SKM-1 (cell line): Measurements from ENCODE around the gene NDUFB11.

ENCODE experiments used
- DNase-seq: peaks from one replicate; lab custom pipeline; 2025; ENCODE audit not compliant: unreplicated experiment; lab: John Stamatoyannopoulos, UW

NDUFB11 gene

DNA sequence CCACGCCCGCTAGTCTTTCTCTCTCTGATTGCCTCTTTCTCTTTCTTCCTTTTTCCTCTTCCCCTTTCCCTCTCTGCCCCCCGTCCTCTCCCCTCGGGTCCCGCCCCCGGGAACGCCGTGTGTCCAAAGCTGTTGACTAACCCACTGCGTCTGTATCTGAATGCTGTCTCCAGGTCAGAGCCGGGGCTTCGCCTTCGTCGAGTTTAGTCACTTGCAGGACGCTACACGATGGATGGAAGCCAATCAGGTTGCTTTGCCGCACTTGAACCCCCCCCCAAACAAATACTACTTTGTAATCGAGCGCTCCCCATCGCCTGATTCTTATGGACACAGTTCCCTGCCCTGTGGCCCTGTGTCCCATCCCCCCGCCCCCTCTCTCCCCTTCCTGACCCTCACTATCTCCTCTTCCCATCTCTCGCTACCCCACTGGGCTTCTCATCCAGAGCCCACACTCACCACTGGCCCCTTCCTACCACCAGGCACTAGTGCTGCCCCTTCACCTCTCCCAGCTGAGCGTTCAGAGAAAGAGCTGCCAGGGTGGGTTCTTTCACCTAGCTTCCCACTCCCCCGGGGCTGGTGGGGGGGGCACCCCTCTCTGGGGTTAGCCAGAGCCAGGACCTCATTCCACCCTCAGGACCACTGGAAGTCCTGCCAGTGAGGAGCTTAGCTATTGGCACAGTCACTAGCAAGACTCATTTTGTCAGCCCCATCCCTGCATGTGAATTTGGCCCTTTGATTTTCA, 30.5 kb upstream of the NDUFB11 start:
- DNase-seq, result no peak

DNA sequence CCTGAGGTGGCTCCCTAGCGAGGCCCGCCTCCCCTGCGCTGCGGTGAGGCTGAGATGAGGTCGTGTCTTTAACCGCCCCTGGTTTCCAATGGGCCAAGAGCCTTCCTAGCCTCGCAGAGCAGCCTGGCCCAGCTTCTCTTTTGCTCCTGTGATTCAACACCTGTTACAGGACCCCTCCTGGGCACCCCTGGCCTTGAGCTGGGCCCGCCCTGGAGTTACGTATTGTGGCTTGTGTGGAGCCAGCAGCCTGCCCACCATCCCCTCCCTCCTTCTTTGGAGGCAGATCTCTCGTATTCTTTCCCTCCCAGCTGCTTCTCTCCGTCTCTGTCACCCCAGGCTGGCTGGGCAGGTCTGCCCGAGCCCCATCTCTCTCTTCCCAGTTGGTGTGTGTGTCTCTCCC, 29.9 kb upstream of the NDUFB11 start:
- no peak for DNase-seq

DNA sequence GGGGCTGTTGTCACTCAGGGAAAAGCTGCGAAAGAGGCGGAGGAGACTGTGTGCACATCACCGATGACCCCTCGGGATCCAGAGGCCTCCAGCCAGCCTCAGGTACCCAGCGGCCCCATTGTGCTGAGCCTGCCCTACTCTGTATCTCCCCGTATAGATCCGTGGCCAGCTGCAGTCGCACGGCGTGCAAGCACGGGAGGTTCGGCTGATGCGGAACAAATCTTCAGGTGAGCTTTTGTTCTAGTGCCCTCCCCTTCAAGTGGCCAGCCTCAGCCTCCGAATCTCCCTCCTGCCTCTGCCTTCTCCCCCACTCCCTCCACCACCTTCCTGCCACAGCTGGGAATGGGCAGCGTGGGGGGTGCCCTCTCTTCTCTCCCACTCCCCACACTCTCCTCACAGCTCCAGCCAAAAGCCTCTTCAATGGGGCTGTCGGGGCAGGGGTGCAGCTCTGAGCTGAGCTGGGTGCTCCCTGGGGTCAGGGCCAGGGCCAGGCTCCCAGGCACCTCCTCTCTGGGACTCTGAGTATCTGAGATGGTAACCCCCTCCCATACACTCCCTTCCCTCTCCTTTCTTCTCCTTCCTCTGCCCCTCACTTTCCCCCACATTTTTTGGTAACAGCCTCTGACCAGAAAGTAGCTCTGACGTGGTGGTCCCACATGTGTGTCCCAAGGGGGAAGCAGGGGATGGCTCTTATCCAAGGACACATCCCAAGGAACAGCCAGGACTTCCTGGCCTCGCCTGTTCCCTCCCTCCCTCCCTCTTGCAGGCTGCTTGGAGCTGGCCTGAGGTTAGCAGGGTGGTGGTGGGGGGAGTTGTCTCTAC, 28.7 kb upstream of the NDUFB11 start:
- no peak for DNase-seq

DNA sequence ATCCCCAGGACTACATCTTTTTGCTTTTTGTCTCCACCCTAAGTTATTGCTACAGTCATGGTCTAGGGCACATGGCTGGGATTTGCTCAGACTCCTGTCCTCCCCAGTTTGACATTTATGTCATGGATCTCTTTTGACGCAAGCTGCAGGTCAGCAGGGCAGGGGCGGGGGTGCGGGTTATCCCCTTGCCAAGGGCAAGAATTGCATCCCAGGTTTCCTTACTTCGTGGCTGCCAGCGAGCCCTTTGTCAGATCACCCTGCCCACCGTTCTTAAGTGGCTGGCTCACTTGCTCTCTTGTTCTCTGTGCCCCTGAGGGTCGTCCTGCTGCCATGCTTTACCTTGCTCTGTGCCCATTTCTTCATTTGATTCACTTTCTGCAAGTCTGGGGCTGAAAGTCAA, 28.0 kb upstream of the NDUFB11 start:
- DNase-seq, result no peak

DNA sequence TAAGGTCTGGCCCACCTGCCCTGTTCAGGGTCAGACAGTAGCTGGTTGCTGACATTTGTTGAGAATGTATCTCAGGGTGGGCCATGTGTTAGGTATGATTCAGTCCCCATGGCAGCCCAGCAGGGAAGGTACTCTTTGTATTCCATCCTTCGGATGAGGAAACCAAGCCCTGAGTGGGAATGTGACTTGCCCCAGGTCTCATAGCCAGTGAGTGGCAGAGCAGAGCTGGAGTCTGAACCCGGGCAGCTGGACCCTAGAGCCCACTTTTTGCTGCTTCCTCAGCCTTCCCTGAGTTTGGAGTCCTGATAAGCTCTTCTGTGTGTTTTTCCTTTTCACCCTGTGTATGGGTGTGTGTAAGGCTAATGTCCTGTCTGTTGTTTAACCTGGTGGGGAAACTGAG, 27.5 kb upstream of the NDUFB11 start:
- DNase-seq, result no peak

DNA sequence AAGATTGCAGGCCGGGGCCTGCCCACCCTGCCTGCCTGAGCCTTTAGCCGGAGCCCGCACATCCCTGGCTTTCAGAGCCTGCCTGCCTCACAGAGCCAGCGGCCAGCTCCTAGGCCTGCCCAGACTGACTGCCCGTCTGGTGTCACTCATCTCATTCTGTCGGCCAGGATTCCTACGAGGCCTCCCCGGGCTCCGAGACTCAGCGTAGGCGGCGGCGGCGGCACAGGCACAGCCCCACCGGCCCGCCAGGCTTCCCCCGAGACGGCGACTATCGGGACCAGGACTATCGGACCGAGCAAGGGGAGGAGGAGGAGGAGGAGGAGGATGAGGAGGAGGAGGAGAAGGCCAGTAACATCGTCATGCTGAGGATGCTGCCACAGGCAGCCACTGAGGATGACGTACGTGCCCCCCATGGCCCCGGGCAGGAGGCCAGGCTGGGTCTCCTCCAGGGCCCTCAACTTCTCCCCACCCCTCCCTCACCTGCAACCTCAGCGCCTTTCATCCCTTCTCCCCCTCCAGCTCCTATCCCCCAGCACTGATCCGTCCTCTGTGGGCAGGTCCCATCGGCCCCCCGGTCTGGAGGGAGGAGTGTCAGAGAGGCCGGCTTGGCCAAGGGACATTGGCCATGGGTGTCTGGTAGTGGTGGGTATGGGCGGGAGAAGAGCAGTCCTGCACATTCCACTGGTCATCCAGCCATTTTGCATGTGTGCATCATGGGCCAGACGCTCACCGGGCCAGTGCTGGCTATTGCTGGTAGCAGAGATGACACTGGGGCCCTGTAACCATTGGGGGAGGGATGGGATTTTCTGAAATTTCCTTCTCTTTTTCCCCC, 26.6 kb upstream of the NDUFB11 start:
- no peak for DNase-seq

DNA sequence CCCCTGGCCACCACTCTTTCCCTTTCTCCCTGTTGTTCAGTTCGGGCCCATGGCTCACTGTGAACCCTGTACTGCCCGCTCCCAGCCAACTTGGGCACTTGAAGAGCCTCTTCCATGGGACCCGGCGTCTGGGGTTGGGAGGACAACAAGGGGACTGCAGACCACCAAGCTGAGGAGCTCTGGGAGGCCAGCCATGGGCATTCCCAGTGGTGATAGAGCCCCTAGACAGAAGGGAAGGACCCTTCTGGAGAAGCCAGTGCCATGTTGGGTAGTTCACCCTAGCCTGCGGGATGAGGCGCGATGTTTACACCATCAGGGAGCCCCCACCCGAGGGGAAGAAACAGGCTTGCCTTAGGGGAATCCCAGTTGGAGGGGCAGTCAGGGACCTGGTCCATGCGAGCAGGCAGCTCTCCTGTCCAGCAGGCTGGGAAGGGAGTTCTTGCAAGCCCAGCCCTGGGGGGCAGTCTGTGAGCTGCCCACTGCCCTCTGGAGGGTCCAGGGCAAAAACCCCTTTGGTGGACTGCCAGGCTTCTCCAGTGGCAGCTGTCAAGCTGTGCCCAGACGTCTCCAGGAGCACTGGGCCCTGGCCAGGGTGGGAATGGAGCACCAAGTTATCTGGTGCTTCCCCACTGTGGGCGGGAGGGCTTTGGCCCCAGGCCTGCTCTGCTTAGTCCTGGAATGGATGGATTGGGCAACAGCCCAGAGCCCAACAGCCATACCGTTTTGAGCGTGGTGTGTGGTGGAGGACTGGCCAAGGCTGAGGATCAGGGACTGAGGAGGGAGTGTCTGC, 25.4 kb upstream of the NDUFB11 start:
- no peak for DNase-seq

DNA sequence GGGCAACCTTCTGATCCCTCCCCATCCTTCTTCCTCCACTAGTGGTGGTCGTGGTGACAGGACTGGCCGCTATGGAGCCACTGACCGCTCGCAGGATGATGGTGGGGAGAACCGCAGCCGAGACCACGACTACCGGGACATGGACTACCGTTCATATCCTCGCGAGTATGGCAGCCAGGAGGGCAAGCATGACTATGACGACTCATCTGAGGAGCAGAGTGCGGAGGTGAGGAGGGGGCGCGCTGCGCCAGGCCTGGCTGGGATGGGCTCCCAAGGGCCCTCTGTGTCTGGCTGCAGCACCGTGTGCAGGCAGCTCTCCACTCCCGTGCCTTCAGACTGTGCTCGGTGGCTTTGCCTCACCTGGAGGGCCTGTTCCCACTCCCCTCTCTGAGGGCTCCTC, 24.8 kb upstream of the NDUFB11 start:
- no peak for DNase-seq

DNA sequence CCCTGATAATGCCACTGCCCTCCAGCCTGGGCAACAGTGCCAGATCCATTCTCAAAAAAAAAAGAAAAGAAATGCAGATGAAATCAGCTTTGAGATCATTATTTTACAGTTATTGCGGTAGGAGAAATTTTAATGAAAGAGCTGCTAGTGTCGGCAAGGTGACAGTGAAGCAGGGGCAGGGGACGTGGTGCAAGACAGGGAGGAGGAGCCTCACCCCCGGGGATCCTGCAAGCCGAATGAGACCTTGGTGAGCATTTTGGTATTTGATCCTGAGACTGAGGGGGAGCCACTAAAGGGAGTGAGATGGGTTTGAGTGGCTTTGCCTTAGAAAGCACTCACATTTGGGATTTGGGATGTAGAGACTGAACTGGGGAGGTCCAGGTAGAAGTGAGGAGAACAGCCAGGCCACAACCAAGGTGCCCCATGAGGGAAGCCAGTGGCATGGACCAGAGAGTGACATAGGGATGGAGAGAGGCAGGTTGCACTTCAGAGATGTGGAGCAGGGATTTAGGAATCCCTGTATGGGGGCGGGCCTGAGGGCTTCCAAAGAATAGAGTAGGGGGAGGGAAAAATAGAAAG, 24.1 kb upstream of the NDUFB11 start:
- DNase-seq, result no peak

DNA sequence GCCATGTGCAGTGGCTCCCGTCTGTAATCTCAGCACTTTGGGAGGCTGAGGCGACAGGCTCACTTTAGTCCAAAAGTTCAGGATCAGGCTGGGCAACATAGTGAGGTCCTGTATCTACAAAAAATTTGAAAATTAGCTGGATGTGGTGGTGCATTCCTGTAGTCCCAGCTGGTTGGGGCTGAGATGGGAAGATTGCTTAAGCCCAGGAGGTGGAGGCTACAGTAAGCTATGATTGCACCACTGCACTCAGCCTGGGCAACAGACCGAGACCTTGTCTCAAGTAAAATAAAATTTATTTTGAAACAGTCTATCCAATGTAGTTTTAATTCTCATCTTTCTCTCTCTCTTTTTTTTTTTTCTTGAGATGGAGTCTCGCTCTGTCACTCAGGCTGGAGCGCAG, 21.6 kb upstream of the NDUFB11 start:
- no peak for DNase-seq

DNA sequence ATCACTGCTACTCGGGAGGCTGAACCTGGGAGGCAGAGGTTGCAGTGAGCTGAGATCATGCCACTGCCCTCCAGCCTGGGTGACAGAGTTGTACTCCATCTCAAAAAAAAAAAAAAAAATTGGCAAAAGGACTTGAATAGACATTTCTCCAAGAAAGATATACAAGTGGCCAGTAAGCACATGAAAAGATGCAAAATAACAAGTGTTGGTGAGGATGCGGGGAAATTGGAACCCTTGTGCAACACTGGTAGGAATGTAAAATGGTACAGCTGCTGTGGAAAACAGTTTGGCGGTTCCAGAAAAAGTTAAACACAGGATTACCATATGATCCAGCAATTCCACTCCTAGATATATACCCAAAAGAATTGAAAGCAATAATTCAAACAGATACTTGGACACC, 19.9 kb upstream of the NDUFB11 start:
- no peak for DNase-seq

DNA sequence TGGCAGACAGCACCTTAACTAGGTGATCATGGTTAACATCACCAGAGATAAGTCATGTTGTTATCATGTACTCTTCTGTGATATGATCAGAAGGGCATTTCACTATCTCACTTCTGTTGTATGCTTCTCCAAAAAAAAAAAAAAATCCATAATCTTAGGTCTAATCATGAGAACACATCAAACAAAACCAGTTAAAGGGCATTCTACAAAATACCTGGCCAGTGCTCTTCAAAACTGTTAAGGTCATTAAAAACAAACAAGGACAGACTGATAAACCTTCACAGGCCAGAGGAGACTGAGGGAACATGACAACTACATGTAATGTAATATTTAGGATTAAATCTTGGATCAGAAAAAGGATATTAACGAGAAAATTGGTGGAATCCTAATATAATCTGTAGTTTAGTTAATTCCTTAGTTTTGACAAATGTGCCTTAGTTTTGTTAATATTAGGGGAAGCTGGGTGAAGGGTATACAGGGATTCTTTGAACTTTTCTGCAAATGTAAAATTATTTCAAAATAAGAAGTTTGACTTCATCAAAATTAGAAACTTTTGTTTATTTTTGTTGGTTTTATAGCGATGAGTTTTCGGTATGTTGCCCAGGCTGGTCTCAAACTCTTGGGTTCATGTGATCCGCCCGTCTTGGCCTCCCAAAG, 18.6 kb upstream of the NDUFB11 start:
- DNase-seq, result no peak

DNA sequence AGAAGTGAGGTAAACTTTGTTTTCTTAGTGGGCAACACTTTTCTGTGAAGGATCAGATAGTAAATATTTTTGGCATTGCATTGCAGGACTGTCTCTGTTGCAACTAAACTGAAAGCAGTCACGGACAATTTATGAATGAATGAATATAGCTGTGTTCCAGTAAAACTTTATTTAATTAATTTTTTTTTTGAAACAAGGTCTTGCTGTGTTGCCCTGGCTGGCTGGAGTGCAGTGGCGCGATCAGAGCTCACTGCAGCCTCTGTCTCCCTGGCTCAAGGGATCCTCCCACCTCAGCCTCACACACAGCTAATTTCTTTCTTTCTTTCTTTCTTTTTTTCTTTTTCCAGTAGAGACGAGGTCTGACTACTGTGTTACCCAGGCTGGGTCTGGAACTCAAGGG, 16.3 kb upstream of the NDUFB11 start:
- no peak for DNase-seq

DNA sequence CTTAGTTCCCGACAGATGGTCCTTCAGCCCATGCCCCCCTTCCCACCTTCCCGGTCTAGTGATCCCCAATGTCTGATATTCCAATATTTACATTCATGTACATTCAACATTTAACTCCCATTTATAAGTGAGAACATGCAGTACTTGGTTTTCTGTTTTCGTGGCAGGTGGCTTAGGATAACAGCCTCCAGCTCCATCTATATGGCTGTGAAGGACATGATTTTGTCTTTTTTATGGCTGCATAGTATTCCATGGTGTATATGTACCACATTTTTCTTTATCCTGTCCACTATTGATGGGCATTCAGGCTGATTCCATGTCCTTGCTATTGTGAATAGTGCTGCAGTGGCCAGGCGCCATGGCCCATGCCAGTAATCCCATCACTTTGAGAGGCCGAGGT, 14.3 kb upstream of the NDUFB11 start:
- no peak for DNase-seq

DNA sequence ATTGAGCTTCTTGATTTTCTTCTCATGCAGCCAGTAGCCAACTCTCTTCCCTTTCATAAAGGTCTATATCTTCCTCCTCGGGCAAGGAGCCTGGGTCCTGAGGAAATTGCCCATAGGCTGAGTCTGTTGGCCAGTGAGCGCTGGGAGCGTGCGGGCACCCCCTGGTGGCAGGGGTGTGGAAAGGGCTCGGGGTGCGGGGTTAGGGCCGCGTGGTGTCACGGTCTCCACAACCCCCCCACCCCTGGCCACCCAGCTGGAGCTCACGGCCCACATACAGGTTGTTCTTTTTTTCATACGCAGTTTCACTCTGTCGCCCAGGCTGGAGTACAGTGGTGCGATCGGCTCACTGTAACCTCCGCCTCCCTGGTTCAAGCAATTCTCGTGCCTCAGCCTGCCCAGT, 13.6 kb upstream of the NDUFB11 start:
- DNase-seq, result no peak

DNA sequence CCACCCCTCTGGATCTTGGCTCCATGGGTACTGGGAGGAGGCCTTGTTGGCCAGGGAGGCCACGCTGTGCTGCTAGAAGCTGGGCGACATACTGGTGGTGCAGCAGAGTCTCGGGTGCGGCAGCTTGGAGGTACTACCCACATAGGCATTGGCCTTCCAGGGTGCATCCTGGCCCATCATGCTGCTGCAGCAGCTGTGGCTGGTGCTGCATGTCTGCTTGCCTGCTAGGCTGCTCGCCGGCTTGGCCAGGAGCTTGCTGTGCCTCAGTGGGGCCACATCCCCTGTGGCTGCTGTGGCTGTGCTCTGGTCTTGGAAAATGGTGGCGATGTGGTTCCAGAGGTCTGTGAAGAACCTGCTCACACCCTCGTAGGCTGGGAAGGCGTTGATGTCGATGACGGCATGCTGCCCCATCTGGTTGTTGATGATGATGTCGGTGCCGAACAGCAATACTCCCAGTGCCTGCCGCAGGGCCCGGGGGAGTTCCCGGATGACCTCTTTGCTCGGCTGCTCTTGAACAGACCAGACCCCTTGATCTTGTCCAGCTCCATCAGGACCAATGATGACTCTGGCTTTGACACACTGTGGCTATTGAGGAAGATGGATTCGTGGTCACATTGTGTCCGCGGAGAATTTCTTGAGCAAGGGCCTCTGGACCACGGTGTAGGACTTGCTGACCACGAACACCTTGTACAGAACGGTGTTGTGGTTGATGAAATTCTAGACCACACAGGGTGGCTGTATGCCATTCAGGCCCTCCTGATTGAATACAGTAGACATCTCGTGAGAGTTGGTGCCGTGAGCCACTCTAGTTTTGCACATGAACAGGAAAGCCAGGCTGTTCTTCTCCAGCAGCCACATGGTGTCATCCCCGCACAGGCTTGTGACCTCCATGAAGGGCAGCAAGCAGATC, 12.4 kb upstream of the NDUFB11 start:
- no peak for DNase-seq

DNA sequence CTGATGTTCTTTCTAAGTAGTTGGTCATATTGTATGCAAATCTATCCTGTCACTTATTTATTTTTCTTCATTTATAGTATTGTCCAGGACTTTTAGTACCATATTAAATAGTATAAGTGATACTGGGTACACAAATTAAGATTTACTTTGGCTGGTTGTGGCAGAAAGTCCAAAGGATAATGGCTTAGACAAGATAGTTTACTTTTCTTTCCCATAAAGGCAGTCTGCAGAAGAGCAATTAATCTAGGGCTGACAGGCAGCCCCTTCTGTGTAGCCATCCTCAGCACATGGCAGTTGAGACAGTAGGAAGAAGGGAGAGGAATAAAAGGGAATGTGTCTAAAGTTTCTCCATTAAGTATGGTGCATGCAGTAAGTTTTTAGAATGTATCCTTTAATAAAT, 6.9 kb upstream of the NDUFB11 start:
- DNase-seq, result no peak

DNA sequence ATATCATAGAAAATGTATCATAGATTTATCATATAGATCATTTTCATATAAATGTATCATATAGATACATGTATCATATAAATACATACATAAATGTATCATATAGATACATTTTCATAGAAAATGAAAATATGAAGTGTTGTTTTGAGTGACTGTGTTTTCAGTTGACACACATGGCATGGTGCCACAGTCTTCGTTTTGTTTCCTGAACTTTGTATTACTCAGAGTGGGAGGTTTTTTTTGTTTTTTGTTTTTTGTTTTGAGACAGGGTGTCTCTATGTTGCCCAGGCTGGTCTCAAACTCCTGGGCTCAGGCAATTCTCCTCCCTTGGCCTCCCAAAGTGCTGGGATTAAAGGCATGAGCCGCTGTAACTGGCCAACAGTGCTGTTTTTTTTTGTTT, 4.4 kb upstream of the NDUFB11 start:
- DNase-seq, result no peak
